Spleen (tissue), 7 donors: Measurements from ENCODE around the gene BLM.

Experiments used
- CTCF ChIP-seq, 11 experiments: fragments of 200-600 bp in 7 of 11; fragments of 450-650 bp in 4 of 11; sonication (generic) in 4 of 11; IDR thresholded peaks in 8 of 11; conservative IDR thresholded peaks in 3 of 11; 1 replicate in 7 of 11; 2 replicates in 4 of 11; pipeline versions ENCODE4 v1.4.0 to v1.8.0; 2016 to 2021; ENCODE audit warnings: antibody characterized with exemption in 11 of 11, inconsistent platforms in 4 of 11, mild to moderate bottlenecking in 1 of 11
- POLR2A ChIP-seq, 3 donors: fragments of 450-650 bp; IDR thresholded peaks; one replicate each; pipeline ENCODE4 v1.5.1; 2017; ENCODE audit warnings: antibody characterized with exemption in 3 of 3, mild to moderate bottlenecking in 1 of 3
- POLR2AphosphoS5 ChIP-seq, 3 donors: sonication (generic); formaldehyde crosslinking; IDR thresholded peaks; one replicate each; pipeline ENCODE4 v1.5.1; 2017; ENCODE audit warnings: antibody characterized with exemption in 3 of 3
- donor health status: DM: no; HTN: no; CAD: no; lungs with moderate emphysema.
- donor health status: DM: no; HTN: no; CAD: no.
- donor health status: DM: no; HTN: no; CAD: no.

GRCh38 chr15:90790561-90790960 lies 73.4 kb downstream of the BLM start:
- no peak for TF ChIP-seq CTCF (IDR thresholded peaks at IDR 0.05 in 8 of 11, conservative IDR thresholded peaks at IDR 0.05 in 3 of 11)
- TF ChIP-seq POLR2AphosphoS5 (IDR thresholded peaks at IDR 0.05): no peak
- no peak for TF ChIP-seq POLR2A (IDR thresholded peaks at IDR 0.05)
